Caco-2 (cell line): ENCODE measurements around the gene TTI1. TPM values are rescaled to one million over a fixed set of nuclear protein-coding genes. Genes with fewer than 3 reads are reported as not detected.

Source experiments
- BruUV-seq: library from RNA; stranded (reverse); fragments of 400-500 nt; replicated peaks from 2 replicates; lab custom pipeline; 2021; lab: Mats Ljungman, UMichigan
- CTCF ChIA-PET: fragments of 300-600 bp; sonication (Branson Sonifier 250); formaldehyde crosslinking; loops from one replicate; lab custom pipeline; 2022; ENCODE audit warnings: antibody characterized with exemption; lab: Charles Lee
- POLR2A ChIA-PET: fragments of 300-600 bp; sonication (Branson Sonifier 250); formaldehyde crosslinking; loops from one replicate; lab custom pipeline; 2022; ENCODE audit warnings: antibody characterized with exemption; lab: Charles Lee
- DNase-seq, 2 experiments: peaks; one replicate each; pipeline versions ENCODE4 v3.0.0 to v3.0.0-alpha.2; 2020 to 2022
- H3K27me3 ChIP-seq: replicated peaks from 2 replicates; pipeline ENCODE4 v1.6.0; 2011; ENCODE audit warnings: low read length; ENCODE audit not compliant: control insufficient read depth, insufficient read depth
- H3K36me3 ChIP-seq: 2 replicates; pipeline ENCODE4 v1.5.1; 2011; ENCODE audit warnings: low read length; ENCODE audit not compliant: control insufficient read depth, insufficient read depth
- H3K4me1 ChIP-seq: fragments of 250-450 bp; sonication (Bioruptor Pico); 2 replicates; pipeline ENCODE4 v1.5.1; 2020; ENCODE audit warnings: mild to moderate bottlenecking
- H3K4me3 ChIP-seq: 2 replicates; pipeline ENCODE4 v1.5.1; 2011; ENCODE audit warnings: low read depth, mild to moderate bottlenecking, control low read depth, low read length
- H3K9me3 ChIP-seq: fragments of 250-450 bp; sonication (Bioruptor Pico); 2 replicates; pipeline ENCODE4 v1.5.1; 2020; ENCODE audit warnings: mild to moderate bottlenecking, moderate library complexity
- H3K27ac Mint-ChIP-seq: one replicate; pipeline ENCODE4 v1.8.0; 2022; ENCODE audit warnings: mixed read lengths; ENCODE audit not compliant: unreplicated experiment
- H3K27me3 Mint-ChIP-seq: one replicate; pipeline ENCODE4 v1.8.0; 2022; ENCODE audit warnings: mixed read lengths; ENCODE audit not compliant: insufficient read depth, unreplicated experiment
- H3K36me3 Mint-ChIP-seq: one replicate; pipeline ENCODE4 v1.8.0; 2022; ENCODE audit warnings: mild to moderate bottlenecking, mixed read lengths; ENCODE audit not compliant: insufficient read depth, unreplicated experiment
- H3K4me1 Mint-ChIP-seq: one replicate; pipeline ENCODE4 v1.8.0; 2022; ENCODE audit warnings: low read depth, mixed read lengths; ENCODE audit not compliant: unreplicated experiment
- H3K4me3 Mint-ChIP-seq: one replicate; pipeline ENCODE4 v1.8.0; 2022; ENCODE audit warnings: mild to moderate bottlenecking, moderate library complexity, mixed read lengths; ENCODE audit not compliant: unreplicated experiment
- H3K9me3 Mint-ChIP-seq: one replicate; pipeline ENCODE4 v1.8.0; 2022; ENCODE audit warnings: mixed read lengths; ENCODE audit not compliant: unreplicated experiment
- intact Hi-C: fragments of 100-400 bp; cut with micrococcal nuclease; formaldehyde crosslinking; loops from one replicate; pipeline ENCODE4 v1.10.0; 2022; ENCODE audit not compliant: unreplicated experiment
- total RNA-seq: library from RNA; stranded (reverse); gene quantifications from 2 replicates; pipeline ENCODE4 v1.2.3, GENCODE V29; 2022
- TF ChIP-seq, protein P1 (sequence below), 2 experiments: fragments of 200-600 bp in 1 of 2; IDR thresholded peaks; 1 replicate in 1 of 2; 2 replicates in 1 of 2; pipeline versions ENCODE4 v1.5.1 to v1.8.0; 2011 to 2022; ENCODE audit warnings: antibody characterized with exemption in 1 of 2, control low read depth in 1 of 2, inconsistent platforms in 1 of 2, low read depth in 1 of 2, low read length in 1 of 2, mild to moderate bottlenecking in 1 of 2, moderate library complexity in 1 of 2; ENCODE audit not compliant: insufficient read depth in 1 of 2, severe bottlenecking in 1 of 2, unreplicated experiment in 1 of 2

The TTI1 gene
- total RNA-seq, 1 experiment from 2014 or later = 59.2 TPM

- H3K4me1 Mint-ChIP-seq = peaks cover 33% of the 10 kb centered on the region
- peaks cover 9% of the 10 kb centered on the region for H3K36me3 ChIP-seq
- H3K27ac Mint-ChIP-seq = peak overlapping the region; percentile 15
- peaks cover 28% of the 10 kb centered on the region for H3K4me1 ChIP-seq
- TF ChIP-seq, protein P1, sequence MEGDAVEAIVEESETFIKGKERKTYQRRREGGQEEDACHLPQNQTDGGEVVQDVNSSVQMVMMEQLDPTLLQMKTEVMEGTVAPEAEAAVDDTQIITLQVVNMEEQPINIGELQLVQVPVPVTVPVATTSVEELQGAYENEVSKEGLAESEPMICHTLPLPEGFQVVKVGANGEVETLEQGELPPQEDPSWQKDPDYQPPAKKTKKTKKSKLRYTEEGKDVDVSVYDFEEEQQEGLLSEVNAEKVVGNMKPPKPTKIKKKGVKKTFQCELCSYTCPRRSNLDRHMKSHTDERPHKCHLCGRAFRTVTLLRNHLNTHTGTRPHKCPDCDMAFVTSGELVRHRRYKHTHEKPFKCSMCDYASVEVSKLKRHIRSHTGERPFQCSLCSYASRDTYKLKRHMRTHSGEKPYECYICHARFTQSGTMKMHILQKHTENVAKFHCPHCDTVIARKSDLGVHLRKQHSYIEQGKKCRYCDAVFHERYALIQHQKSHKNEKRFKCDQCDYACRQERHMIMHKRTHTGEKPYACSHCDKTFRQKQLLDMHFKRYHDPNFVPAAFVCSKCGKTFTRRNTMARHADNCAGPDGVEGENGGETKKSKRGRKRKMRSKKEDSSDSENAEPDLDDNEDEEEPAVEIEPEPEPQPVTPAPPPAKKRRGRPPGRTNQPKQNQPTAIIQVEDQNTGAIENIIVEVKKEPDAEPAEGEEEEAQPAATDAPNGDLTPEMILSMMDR (IDR thresholded peaks at IDR 0.05; ENCODE audit: insufficient read depth in 1 of 2, low read depth in 1 of 2, low read length in 1 of 2, severe bottlenecking in 1 of 2, unreplicated experiment in 1 of 2) = no peak
- no peak overlapping the region for H3K4me3 Mint-ChIP-seq
- no peak overlapping the region for H3K4me3 ChIP-seq
- BruUV-seq = no TSS peak
- H3K27me3 ChIP-seq = no peaks in the 10 kb centered on the region
- no peaks in the 10 kb centered on the region for H3K9me3 ChIP-seq
- DNase-seq = no peak
- POLR2A ChIA-PET = interaction anchor here (1.3 kb wide), 1 partner anchor 17 kb away, joined by 5 read pairs; the partner anchor contains the start of gene TTI1
- CTCF ChIA-PET = interaction anchor here (1.2 to 1.8 kb wide), 3 partner anchors 8 to 168 kb away, joined by 5 to 9 read pairs (median 8); no protein-coding TSS in a partner anchor
- H3K9me3 Mint-ChIP-seq = no peaks in the 10 kb centered on the region
- H3K27me3 Mint-ChIP-seq = no peaks in the 10 kb centered on the region
- intact Hi-C loops = loop anchor here (10.0 kb wide), 1 partner anchor 245 kb away; no protein-coding TSS in a partner anchor
- H3K36me3 Mint-ChIP-seq = peaks cover 40% of the 10 kb centered on the region
Observed at GRCh38 chr20:38049800-38050199, 16.5 kb upstream of the TTI1 start.

- peaks cover 10% of the 10 kb centered on the region for H3K36me3 ChIP-seq
- peaks cover 24% of the 10 kb centered on the region for H3K4me1 ChIP-seq
- no peaks in the 10 kb centered on the region for H3K27me3 Mint-ChIP-seq
Observed at GRCh38 chr20:38046572-38046971, 13.3 kb upstream of the TTI1 start.

DNA sequence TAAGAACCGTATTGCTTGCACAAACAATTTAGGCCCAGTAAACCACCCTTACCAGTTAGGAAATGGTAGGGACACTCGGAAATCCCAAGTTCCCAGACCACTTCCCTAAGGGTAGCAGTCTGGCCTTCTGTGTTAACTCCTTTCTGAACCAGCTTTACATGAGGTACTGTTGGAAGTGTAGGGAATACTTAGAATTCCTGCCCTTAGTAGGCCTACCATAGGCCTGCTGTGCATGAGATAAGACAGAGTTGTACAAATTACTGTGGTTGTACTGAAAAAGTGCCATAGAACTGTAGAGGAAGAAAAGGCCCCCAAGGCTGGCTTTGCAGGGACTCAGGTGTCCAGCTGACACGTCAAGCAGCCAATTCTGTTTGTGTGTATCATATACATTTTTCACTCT, 11.4 kb upstream of the TTI1 start:
- peaks cover 5% of the 10 kb centered on the region for H3K36me3 ChIP-seq
- ChIA-PET CTCF (interaction anchor here (0.5 to 2.7 kb wide), 3 partner anchors 13 to 848 kb away, joined by 7 to 14 read pairs (median 9); no protein-coding TSS in a partner anchor), POLR2A (interaction anchor here (2.3 kb wide), 1 partner anchor 11 kb away, joined by 10 read pairs; the partner anchor contains the start of genes RPRD1B and TTI1)
- H3K9me3 ChIP-seq = no peaks in the 10 kb centered on the region
- DNase-seq = no peak
- Mint-ChIP-seq H3K9me3 (no peaks in the 10 kb centered on the region), H3K4me1 (peaks cover 26% of the 10 kb centered on the region), H3K36me3 (peaks cover 74% of the 10 kb centered on the region), H3K4me3 (no peak overlapping the region), H3K27ac (no peak overlapping the region), H3K27me3 (no peaks in the 10 kb centered on the region)
- intact Hi-C loops = no loop called here
- no peak overlapping the region for H3K4me3 ChIP-seq
- BruUV-seq = no TSS peak
- TF ChIP-seq, protein P1 (IDR thresholded peaks at IDR 0.05; ENCODE audit: insufficient read depth in 1 of 2, low read depth in 1 of 2, low read length in 1 of 2, severe bottlenecking in 1 of 2, unreplicated experiment in 1 of 2) = no peak
- H3K4me1 ChIP-seq = peaks cover 11% of the 10 kb centered on the region
- no peaks in the 10 kb centered on the region for H3K27me3 ChIP-seq

More at GRCh38 chr20:38046572-38046971, 13.3 kb upstream of the TTI1 start:
- Mint-ChIP-seq H3K4me3 (no peak overlapping the region), H3K4me1 (peaks cover 36% of the 10 kb centered on the region), H3K27ac (no peak overlapping the region), H3K36me3 (peaks cover 65% of the 10 kb centered on the region), H3K9me3 (no peaks in the 10 kb centered on the region)
- Histone ChIP-seq H3K4me3 (no peak overlapping the region), H3K27me3 (no peaks in the 10 kb centered on the region), H3K9me3 (no peaks in the 10 kb centered on the region)
- no peak for DNase-seq
- BruUV-seq = no TSS peak
- POLR2A ChIA-PET = interaction anchor here (0.9 kb wide), 1 partner anchor 13 kb away, joined by 3 read pairs; the partner anchor contains the start of genes RPRD1B and TTI1
- CTCF ChIA-PET = interaction anchor here (2.7 kb wide), 1 partner anchor 11 kb away, joined by 14 read pairs; no protein-coding TSS in a partner anchor
- TF ChIP-seq, protein P1 (IDR thresholded peaks at IDR 0.05; ENCODE audit: insufficient read depth in 1 of 2, low read depth in 1 of 2, low read length in 1 of 2, severe bottlenecking in 1 of 2, unreplicated experiment in 1 of 2) = no peak
- intact Hi-C loops = no loop called here
